NT2/D1 (cell line): ENCODE data around the gene ZFP82.

Source experiments
- DNase-seq: peaks from one replicate; pipeline ENCODE4 v3.0.0-alpha.2; 2011; ENCODE audit warnings: low read depth, low spot score
- H3K27me3 ChIP-seq: 2 replicates; pipeline ENCODE4 v1.6.0; 2011; ENCODE audit warnings: mild to moderate bottlenecking; ENCODE audit not compliant: insufficient read length, insufficient read depth
- H3K36me3 ChIP-seq: 2 replicates; pipeline ENCODE4 v1.6.1; 2011; ENCODE audit warnings: mild to moderate bottlenecking, low read length, mixed read lengths; ENCODE audit not compliant: insufficient read depth, insufficient read length
- H3K4me1 ChIP-seq: 2 replicates; pipeline ENCODE4 v1.5.1; 2011; ENCODE audit not compliant: insufficient read depth, insufficient read length
- H3K4me3 ChIP-seq: 2 replicates; pipeline ENCODE4 v1.5.1; 2011; ENCODE audit warnings: low read depth; ENCODE audit not compliant: insufficient read length
- H3K9ac ChIP-seq: 2 replicates; pipeline ENCODE4 v1.6.0; 2011; ENCODE audit warnings: low read depth; ENCODE audit not compliant: insufficient read length
- H3K9me3 ChIP-seq: 2 replicates; pipeline ENCODE4 v1.5.1; 2011; ENCODE audit warnings: mild to moderate bottlenecking, low read length; ENCODE audit not compliant: insufficient read depth
- SUZ12 ChIP-seq: IDR thresholded peaks from 2 replicates; pipeline ENCODE4 v1.6.1; 2011; ENCODE audit not compliant: insufficient read length, insufficient read depth; ENCODE audit errors: extremely low read depth
- YY1 ChIP-seq: IDR thresholded peaks from 2 replicates; pipeline ENCODE4 v1.6.1; 2011; ENCODE audit not compliant: insufficient read length, insufficient read depth
- ZNF274 ChIP-seq: IDR thresholded peaks from 2 replicates; pipeline ENCODE4 v1.6.1; 2011; ENCODE audit warnings: mild to moderate bottlenecking, low read depth, low read length

The ZFP82 gene

DNA sequence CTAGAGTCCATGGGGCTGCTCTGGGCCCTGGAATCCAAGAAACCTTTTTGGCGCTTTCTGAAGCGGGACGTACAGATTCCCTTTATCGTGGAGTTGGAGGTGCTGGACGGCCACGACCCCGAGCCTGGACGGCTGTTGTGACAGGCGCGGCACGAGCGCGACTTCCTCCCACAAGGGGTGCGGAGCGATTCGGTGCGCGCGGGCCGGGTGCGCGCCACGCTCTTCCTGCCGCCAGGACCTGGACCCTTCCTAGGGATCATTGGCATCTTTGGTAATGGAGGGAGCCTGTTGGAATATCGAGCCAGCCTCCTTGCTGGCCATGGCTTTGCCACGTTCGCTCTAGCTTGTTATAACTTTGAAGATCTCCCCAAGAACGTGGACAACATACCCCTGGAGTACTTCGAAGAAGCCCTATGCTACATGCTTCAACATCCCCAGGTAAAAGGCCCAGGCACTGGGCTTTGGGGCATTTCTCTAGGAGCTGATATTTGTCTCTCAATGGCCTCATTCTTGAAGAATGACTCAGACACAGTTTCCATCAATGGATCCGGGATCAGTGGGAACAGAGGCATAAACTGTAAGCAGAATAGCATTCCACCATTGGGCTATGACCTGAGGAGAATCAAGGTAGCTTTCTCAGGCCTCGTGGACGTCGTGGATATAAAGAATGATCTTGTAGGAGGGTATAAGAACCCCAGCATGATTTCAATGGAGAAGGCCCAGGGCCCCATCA lies 3.5 kb upstream of the ZFP82 start:
- H3K4me1 ChIP-seq, result no peaks in the 10 kb centered on the region
- peak overlapping the region; percentile 57 for H3K9ac ChIP-seq
- DNase-seq, result no peak
- H3K9me3 ChIP-seq, result no peaks in the 10 kb centered on the region; the same call in 1 of the 2 replicates
- peak overlapping the region; percentile 32 for H3K4me3 ChIP-seq
- H3K27me3 ChIP-seq, result peaks cover 22% of the 10 kb centered on the region
- H3K36me3 ChIP-seq, result no peaks in the 10 kb centered on the region
- no peak for TF ChIP-seq ZNF274
- TF ChIP-seq SUZ12, result no peak
- TF ChIP-seq YY1, result no peak

DNA sequence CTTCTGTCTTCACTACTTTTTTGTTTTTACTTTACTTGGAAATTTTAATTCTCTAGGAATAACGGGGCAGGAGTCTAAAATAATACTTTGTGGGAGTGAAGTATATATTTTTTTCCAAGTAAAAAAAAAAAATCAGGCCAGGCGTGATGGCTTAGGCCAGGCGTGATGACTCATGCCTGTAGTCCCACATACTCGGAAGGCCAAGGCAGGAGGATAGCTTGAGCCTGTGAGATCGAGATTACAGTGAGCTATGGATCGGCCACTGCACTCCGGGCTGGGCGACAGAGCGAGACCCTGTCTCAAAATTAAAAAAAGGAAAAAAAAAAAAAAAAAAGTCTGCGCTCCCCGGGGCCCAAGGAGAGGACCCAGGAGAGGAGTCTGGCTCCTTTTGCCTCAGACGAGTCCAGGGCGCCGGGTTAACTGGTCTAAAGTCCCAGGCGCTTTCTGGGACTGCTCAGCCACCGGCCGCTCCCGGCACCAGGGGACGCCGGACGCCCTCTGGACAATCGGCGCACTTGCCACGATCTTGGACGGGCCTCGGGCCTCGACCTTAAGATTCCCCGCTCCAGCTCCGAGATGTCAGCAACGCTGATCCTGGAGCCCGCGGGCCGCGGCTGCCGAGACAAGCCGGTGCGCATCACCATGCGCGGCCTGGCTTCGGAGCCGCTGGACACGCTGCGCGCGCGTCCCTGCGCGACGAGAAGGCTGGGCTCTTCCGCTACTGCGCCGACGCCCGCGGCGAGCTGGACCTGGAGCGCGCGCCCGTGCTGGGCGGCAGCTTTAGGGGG lies 2.7 kb upstream of the ZFP82 start:
- Histone ChIP-seq H3K4me1 (no peaks in the 10 kb centered on the region), H3K9ac (peak overlapping the region; percentile 57), H3K4me3 (peak overlapping the region; percentile 32), H3K36me3 (no peaks in the 10 kb centered on the region), H3K27me3 (peaks cover 22% of the 10 kb centered on the region), H3K9me3 (no peaks in the 10 kb centered on the region; the same call in 1 of the 2 replicates)
- TF ChIP-seq YY1 (no peak), ZNF274 (no peak), SUZ12 (no peak)
- no peak for DNase-seq

DNA sequence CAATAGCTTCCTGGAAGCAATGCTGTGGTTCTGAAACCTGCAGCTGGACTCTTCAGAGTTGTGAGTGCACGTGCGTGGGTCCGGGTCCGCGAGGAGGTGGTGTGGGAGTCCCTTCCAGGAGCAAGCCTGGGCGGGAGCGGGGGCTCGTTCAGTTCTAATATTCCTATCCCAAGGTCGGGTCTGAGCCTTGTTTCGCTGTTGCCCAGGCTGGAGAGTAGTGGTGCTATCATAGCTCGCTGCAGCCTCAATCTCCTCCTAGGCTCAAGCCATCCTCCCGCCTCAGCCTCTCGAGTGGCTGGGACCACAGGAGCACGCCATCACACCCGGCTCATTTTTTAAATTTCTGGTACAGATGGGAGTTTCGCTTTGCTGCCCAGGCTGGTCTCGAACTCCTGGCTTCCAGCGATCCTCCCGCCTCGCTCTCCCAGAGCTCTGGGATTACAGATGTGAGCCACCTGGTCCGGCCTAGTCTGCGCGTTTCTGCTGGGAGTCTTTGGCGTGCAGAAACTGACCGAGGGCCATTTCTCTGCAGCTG lies 625 bp downstream of the ZFP82 start:
- peak overlapping the region; percentile 93 for H3K9ac ChIP-seq
- no peak for TF ChIP-seq ZNF274
- no peak for TF ChIP-seq SUZ12
- no peak for TF ChIP-seq YY1
- H3K27me3 ChIP-seq, result peaks cover 22% of the 10 kb centered on the region
- H3K9me3 ChIP-seq, result no peaks in the 10 kb centered on the region
- DNase-seq, result no peak
- peaks cover 4% of the 10 kb centered on the region for H3K36me3 ChIP-seq
- H3K4me1 ChIP-seq, result no peaks in the 10 kb centered on the region
- peak overlapping the region; percentile 90 for H3K4me3 ChIP-seq

DNA sequence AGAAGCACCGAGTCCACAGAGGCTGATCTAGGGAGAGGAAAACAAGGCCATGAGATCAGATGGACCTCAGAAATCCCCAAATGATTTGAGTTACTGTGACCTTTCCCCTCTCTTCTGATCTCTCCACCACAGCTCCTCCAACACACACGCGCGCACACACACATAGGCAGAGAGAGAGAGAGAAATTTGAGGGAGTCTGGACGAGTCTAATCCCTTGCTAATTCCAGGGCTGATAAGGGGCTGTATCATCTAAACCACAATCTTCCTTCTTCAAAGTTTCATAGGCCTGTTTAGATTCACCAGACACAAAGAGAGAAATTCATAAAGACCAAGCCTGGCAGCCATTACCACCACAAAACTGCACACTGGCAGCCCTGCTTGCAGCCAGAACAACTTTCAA lies 8.6 kb downstream of the ZFP82 start:
- Histone ChIP-seq H3K9ac (no peak overlapping the region), H3K27me3 (no peaks in the 10 kb centered on the region), H3K4me3 (no peak overlapping the region), H3K4me1 (no peaks in the 10 kb centered on the region), H3K36me3 (peaks cover 55% of the 10 kb centered on the region), H3K9me3 (no peaks in the 10 kb centered on the region)
- DNase-seq, result no peak
- TF ChIP-seq ZNF274, result no peak
- TF ChIP-seq SUZ12, result no peak
- TF ChIP-seq YY1, result no peak

DNA sequence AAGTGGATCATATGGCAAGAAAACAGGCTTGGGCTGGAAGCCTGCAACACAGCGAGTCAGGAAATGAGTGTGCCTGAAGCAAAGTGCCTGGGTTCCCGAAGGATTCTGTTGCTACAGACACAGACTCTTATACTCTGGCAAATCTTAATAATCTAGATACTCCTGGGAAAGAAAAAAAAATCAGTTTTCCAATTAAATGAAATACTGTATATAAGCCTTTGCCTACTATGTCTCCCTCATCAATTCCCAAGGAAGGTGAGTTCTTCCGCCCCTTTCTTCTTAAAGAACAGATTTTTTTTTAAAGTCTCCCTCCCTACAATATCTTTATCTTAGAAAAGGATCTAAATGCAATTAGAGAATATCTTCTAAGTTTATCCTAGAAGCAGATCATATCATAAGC lies 10.3 kb downstream of the ZFP82 start:
- Histone ChIP-seq H3K4me3 (no peak overlapping the region), H3K27me3 (no peaks in the 10 kb centered on the region), H3K36me3 (peaks cover 64% of the 10 kb centered on the region), H3K4me1 (no peaks in the 10 kb centered on the region), H3K9me3 (no peaks in the 10 kb centered on the region), H3K9ac (no peak overlapping the region)
- TF ChIP-seq ZNF274, result no peak
- no peak for DNase-seq

DNA sequence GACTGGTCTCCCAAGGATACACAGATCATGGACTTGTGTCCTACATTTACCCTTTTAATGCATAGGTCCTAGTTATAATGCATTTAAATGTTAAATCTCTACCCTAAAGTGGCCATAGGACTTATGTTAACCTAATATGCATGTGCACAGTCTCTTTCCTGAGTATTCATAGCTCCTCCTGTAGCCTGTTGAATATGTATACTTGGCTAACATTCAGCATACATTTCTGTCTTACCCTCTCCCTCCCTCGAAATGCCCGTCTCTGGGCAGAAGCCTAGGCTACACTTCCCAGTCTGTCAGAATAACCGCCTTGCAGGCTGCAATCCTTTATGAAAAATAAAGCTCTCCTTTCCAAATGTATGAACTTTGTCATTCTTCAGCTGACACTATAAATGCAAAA lies 13.9 kb downstream of the ZFP82 start:
- TF ChIP-seq ZNF274 (no peak), YY1 (no peak), SUZ12 (no peak)
- no peak overlapping the region for H3K9ac ChIP-seq
- no peaks in the 10 kb centered on the region for H3K4me1 ChIP-seq
- no peak overlapping the region for H3K4me3 ChIP-seq
- no peak for DNase-seq
- peaks cover 78% of the 10 kb centered on the region for H3K36me3 ChIP-seq
- no peaks in the 10 kb centered on the region for H3K9me3 ChIP-seq
- H3K27me3 ChIP-seq, result no peaks in the 10 kb centered on the region

DNA sequence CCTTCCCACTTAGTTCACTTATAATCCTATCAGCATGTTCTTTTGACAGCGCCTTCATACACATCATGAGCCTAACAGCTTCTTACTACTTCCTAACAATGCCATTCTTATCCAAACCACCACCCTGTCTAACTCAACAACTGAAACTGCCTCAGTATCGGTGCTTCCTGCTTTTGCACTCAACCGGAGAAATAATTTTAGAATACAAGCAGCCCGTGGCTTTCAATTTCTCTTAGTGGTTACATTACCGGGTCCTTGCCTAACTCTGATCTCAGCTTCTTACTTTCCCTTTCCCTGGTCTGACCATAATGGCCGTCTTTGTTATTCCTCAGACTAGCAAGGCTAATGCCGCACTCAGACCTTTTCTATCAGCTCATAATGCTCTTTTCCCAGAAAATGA lies 17.0 kb downstream of the ZFP82 start:
- H3K9ac ChIP-seq, result no peak overlapping the region
- no peak for DNase-seq
- H3K9me3 ChIP-seq, result peaks cover 17% of the 10 kb centered on the region; the same call in 1 of the 2 replicates
- no peak for TF ChIP-seq YY1
- TF ChIP-seq ZNF274, result no peak
- TF ChIP-seq SUZ12, result no peak
- no peaks in the 10 kb centered on the region for H3K4me1 ChIP-seq
- H3K27me3 ChIP-seq, result no peaks in the 10 kb centered on the region
- H3K36me3 ChIP-seq, result peaks cover 68% of the 10 kb centered on the region
- no peak overlapping the region for H3K4me3 ChIP-seq
